ENCODE measurements around the gene PDAP1. TPM values are rescaled to one million over a fixed set of nuclear protein-coding genes. Genes with fewer than 3 reads are reported as not detected.
A peak's percentile ranks its signal among the peaks of the same experiment; 100 is the strongest.

Gene PDAP1
- total RNA-seq, 1 experiment from 2014 or later: 150 TPM

DNA sequence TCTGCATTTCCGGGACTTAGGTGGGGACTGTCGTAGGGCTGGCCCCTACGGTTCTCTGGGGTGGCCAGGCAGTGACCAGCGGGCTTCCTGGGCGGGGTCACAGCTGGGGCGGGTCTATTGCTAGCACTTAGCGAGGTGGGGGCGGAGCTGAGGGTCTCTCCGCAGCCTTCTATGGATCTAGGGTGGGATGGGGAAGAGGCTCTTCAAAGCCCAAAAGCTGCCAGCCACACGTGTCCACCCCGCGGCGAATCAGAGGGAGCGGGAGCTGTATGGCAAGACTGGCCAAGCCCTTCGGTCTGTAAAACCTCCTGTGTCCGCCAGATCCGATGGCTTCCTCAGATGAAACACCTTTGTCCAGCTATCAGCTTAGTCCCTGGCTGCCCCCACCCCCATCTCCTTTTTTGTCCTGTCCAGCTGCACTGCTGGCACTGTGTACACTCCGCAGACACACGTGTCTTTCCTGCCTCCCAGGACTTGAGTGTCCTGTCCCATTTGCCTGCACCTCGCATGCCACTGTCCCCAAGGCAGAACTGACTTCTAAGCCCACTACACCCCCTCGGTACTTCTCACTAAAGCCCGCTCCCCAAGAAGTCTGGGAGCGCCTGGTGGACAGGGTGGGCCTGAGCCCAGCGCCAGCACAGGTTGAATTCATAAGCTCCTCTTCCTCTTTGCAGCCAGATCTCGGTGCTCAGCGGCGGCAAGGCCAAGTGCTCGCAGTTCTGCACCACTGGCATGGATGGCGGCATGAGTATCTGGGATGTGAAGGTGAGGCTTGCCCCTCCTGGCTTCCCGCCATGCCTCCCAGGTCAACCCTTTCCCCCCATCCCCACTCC lies 14.8 kb downstream of the PDAP1 start:
- peaks cover 2% of the 10 kb centered on the region; the same call in 1 of the 2 replicates for H3K4me1 ChIP-seq (ENCODE audit: insufficient read depth, low read length)
- peak overlapping the region; percentile 98 to 99 (median 98); a peak in 6 of 7 replicates for H3K27ac Mint-ChIP-seq
- peak; percentile 96 for DNase-seq
- H3K9me3 ChIP-seq (ENCODE audit: control insufficient read depth, low read depth, low read length): no peaks in the 10 kb centered on the region
- no peak overlapping the region for H2BK5ac ChIP-seq (ENCODE audit: insufficient read length, low read length)
- H2BK120ac ChIP-seq (ENCODE audit: low read depth, low read length, poor library complexity, severe bottlenecking): no peak overlapping the region
- H2AK5ac ChIP-seq (ENCODE audit: insufficient read length, low read length): no peak overlapping the region
- no peak overlapping the region for H2BK15ac ChIP-seq (ENCODE audit: low read depth, low read length)
- peak overlapping the region; percentile 46 for H3K4me2 ChIP-seq (ENCODE audit: insufficient read depth, insufficient read length, low read length)
- H4K5ac ChIP-seq (ENCODE audit: insufficient read length, low read depth, low read length): no peak overlapping the region
- no peak overlapping the region for H3K9ac ChIP-seq (ENCODE audit: extremely low read depth, insufficient read length, low read length)
- no peak overlapping the region for H2BK20ac ChIP-seq (ENCODE audit: low read depth, low read length, poor library complexity, severe bottlenecking)
- H3K4me1 Mint-ChIP-seq: peaks cover 13 to 14% of the 10 kb centered on the region in 2 experiments
- no peak overlapping the region for H4K91ac ChIP-seq (ENCODE audit: insufficient read length, low read depth, low read length)
- peak overlapping the region; percentile 5 for H3K27ac ChIP-seq (ENCODE audit: insufficient read length, low read depth, low read length)
- H3K23me2 ChIP-seq (ENCODE audit: insufficient read length, low read depth, low read length, poor library complexity, severe bottlenecking): peaks cover 13% of the 10 kb centered on the region
- H3K36me3 Mint-ChIP-seq (ENCODE audit: insufficient read depth in 1 of 3, low read depth in 3 of 3): peaks cover 14 to 73% (median 42%) of the 10 kb centered on the region in 3 experiments
- peak overlapping the region; percentile 52 for H3K18ac ChIP-seq (ENCODE audit: insufficient read length, low read depth, low read length)
- H3K23ac ChIP-seq (ENCODE audit: insufficient read length, low read depth, low read length): no peak overlapping the region
- H4K20me1 ChIP-seq (ENCODE audit: control insufficient read depth, insufficient read depth, insufficient read length): no peaks in the 10 kb centered on the region
- H4K8ac ChIP-seq (replicated peaks; ENCODE audit: insufficient read length, low read depth, low read length): no peak overlapping the region
- peak overlapping the region; percentile 83 to 93 for H3K4me3 Mint-ChIP-seq
- no peak overlapping the region for H3K56ac ChIP-seq (ENCODE audit: insufficient read length, low read depth, low read length)
- no peaks in the 10 kb centered on the region for H3K79me1 ChIP-seq (ENCODE audit: insufficient read depth, low read depth, low read length, poor library complexity, severe bottlenecking)
- no peak overlapping the region for H3K4ac ChIP-seq (ENCODE audit: low read depth, low read length)
- H3K27me3 ChIP-seq (ENCODE audit: insufficient read depth, low read length): no peaks in the 10 kb centered on the region
- no peaks in the 10 kb centered on the region for H3K79me2 ChIP-seq (ENCODE audit: insufficient read depth, low read length)
- WGBS (ENCODE audit: extremely low coverage, insufficient read length, low lambda C conversion rate): no CpG with 5 or more reads among the region's 30 CpGs
- H2AFZ ChIP-seq (ENCODE audit: low read length): no peak overlapping the region
- no peak overlapping the region for H3T11ph ChIP-seq (ENCODE audit: low read length)
- H3K14ac ChIP-seq (ENCODE audit: insufficient read depth, low read length): peak overlapping the region; percentile 64; the same call in 1 of the 2 replicates
- TF ChIP-seq CTCF (conservative IDR thresholded peaks at IDR 0.05): no peak
- no peak overlapping the region for H2BK12ac ChIP-seq (ENCODE audit: insufficient read length, low read depth, low read length)
- H3K9me3 Mint-ChIP-seq: no peaks in the 10 kb centered on the region
- peaks cover 1% of the 10 kb centered on the region; the same call in 1 of the 2 replicates for H3K27me3 Mint-ChIP-seq (ENCODE audit: low read depth)

All from H9 (cell line).